ENCODE data around the gene MCC. TPM values are rescaled to one million over a fixed set of nuclear protein-coding genes. Genes with fewer than 3 reads are reported as not detected.

MCC gene
- total RNA-seq, 4 donors from 2014 or later: 57.7 to 91.5 (median 76.0) TPM

- 71 to 84% methylated on average over 2 of the region's 2 CpGs for WGBS, 2 donors
- H3K4me3 ChIP-seq (ENCODE audit: low read depth, poor library complexity, severe bottlenecking): no peak overlapping the region
- no peak for TF ChIP-seq CTCF (IDR thresholded peaks at IDR 0.05)
- no peak for TF ChIP-seq POLR2A (IDR thresholded peaks at IDR 0.05)
- intact Hi-C loops (cut with DNase I; ENCODE audit: low total_unique reads): no loop called here
- DNase-seq (ENCODE audit: low spot score in 2 of 2): no peak
These were observed 504.9 kb downstream of the MCC start for GRCh38 chr5:112983363-112983762.

DNA sequence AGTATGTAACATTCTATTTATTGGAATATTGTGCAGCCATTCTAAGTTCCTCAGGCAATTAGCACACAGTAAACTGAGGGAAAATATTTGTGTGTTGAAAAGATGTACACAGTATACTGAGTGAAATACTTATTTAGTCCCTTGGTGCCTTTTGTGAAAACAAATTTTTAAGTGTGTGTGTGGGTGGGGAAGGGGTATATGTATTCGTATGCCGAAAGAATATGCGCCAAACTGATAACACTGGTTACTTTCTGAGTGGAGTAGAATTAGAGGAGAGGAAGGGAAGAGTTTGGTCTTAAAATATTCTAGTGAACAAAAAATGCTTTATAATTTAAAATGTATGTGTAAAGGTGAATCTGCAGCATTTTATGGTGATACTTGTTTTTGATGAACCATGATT, 508.5 kb downstream of the MCC start:
- WGBS, 2 donors: 55 to 58% methylated on average over 3 of the region's 3 CpGs
- TF ChIP-seq CTCF (IDR thresholded peaks at IDR 0.05): no peak
- TF ChIP-seq POLR2A (IDR thresholded peaks at IDR 0.05): no peak
- intact Hi-C loops (cut with DNase I; ENCODE audit: low total_unique reads): no loop called here
- H3K4me3 ChIP-seq (ENCODE audit: low read depth, poor library complexity, severe bottlenecking): no peak overlapping the region
- DNase-seq (ENCODE audit: low spot score in 2 of 2): no peak

DNA sequence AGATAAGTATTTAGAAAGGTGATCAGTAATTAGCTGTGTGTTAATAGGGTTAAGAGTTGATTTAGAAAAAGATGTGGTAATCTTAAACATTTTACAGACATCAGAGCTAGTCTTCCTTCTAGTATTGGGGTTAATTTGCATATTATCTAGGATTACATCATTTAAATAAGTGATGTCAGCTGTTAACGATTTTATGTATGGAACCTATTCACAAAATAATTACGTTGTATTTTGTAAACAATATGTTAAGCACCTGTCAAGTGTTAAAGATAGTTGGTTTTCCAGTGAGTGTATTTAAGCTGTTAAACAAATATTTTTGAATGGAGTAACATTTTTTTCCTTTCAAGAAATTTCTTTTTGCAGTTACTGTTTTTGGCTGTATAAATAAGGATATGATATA, 509.4 kb downstream of the MCC start:
- no peak for TF ChIP-seq CTCF (IDR thresholded peaks at IDR 0.05)
- TF ChIP-seq POLR2A (IDR thresholded peaks at IDR 0.05): no peak
- DNase-seq (ENCODE audit: low spot score in 2 of 2): no peak
- H3K4me3 ChIP-seq (ENCODE audit: low read depth, poor library complexity, severe bottlenecking): no peak overlapping the region
- intact Hi-C loops (cut with DNase I; ENCODE audit: low total_unique reads): no loop called here
- 14 to 15% methylated on average over 2 of the region's 2 CpGs for WGBS, 2 donors

DNA sequence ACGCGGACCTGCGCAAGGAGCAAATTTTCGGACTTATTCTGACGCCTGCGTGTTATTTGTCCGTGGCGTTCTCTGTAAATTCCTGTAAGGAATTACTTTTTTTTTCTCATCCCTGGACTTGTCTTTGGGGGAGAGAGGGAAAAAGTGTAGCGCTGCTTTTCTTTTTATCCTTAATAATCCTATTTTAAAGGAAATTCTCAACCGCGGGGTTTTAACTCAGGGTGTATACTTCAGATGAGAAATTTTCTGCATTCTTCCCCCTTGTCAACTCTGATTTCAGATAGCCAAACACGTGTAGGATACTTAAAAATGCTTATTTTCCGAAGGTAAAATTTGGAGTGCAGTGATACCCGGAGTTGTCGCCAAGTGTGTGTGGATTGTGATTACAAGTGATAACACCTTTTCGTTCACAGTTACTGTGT, 510.8 kb downstream of the MCC start:
- DNase-seq (ENCODE audit: low spot score in 2 of 2): no peak
- 0% methylated on average over 16 of the region's 16 CpGs for WGBS, 2 donors
- H3K4me3 ChIP-seq (ENCODE audit: low read depth, poor library complexity, severe bottlenecking): peak overlapping the region; percentile 84
- intact Hi-C loops (cut with DNase I; ENCODE audit: low total_unique reads): no loop called here
- no peak for TF ChIP-seq CTCF (IDR thresholded peaks at IDR 0.05)
- TF ChIP-seq POLR2A (IDR thresholded peaks at IDR 0.05): no peak

DNA sequence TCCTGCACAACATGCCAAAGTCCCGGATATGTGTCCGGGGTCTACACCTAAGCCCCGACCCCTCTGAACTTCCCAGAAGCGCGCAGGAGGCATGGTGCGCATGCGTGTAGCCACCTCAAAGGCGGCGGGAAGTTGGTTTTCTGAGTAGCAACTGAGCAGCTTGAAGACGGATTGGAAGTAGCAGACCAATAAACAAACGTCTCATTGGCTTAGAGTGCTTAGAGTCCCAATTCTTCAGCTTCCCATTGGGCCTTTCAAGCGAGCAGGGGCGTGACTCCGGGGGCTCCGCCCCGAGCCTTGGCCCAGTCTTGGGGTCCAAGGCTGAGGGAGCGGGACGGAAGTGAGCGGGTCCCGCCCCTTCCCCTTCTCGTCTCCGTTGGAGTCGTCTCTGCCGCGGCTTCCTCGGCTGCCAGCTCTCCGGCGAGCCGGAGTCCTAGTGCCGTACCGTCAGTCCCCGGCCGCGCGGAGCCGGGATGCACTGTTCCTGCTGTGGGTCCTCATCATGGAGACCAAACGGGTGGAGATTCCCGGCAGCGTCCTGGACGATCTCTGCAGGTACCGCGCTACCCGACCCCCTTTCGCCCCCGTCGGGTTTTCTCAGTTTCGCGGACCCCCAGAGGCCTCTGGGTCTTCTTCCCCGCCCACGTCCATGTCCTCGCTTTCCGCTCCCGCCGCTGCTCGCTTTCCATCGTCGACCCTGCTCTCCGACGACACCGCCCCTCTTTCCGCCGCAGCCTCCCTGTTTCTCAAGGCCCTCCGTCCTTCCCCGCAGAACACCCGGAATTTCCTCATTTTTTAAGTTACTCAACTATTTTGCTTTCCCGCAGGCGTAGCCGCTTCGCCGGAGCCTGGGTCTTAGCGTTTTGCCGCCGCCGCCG, 511.6 kb downstream of the MCC start, which contains the start of gene DCP2:
Gene DCP2, plus strand, starts transcription at position 367 of the 878 bp plus-strand sequence. Its CDS starts 136 bp downstream, at position 503.
- peak within 1 kb of the TSS; percentile 84 for H3K4me3 ChIP-seq (ENCODE audit: low read depth, poor library complexity, severe bottlenecking)
- TF ChIP-seq POLR2A (IDR thresholded peaks at IDR 0.05) (peak in 1 of 2 donors; percentile 45), CTCF (IDR thresholded peaks at IDR 0.05) (no peak)
- intact Hi-C loops (cut with DNase I; ENCODE audit: low total_unique reads): no loop called here
- peak; percentile 96 to 99 for DNase-seq (ENCODE audit: low spot score in 2 of 2)
- WGBS, 2 donors: 0 to 1% methylated on average over 73 to 74 of the region's 75 CpGs
